GM12878 (cell line): ENCODE data around the gene KIF2C.

Source experiments
- ATF7 ChIP-seq: fragments of 450-650 bp; IDR thresholded peaks from 2 replicates; pipeline ENCODE4 v1.6.1; 2016; ENCODE audit warnings: low read depth, mild to moderate bottlenecking
- BACH1 ChIP-seq: fragments of 450-650 bp; IDR thresholded peaks from 2 replicates; pipeline ENCODE4 v1.6.1; 2017; ENCODE audit warnings: mild to moderate bottlenecking, borderline replicate concordance
- CTCF ChIP-seq, 3 experiments: IDR thresholded peaks in 2 of 3; conservative IDR thresholded peaks in 1 of 3; 2 replicates each; pipeline ENCODE4 v1.5.1; 2011; ENCODE audit warnings: low read depth in 3 of 3, low read length in 3 of 3, mild to moderate bottlenecking in 3 of 3, control low read depth in 2 of 3, moderate library complexity in 2 of 3, inconsistent platforms in 1 of 3, mixed read lengths in 1 of 3; ENCODE audit not compliant: control insufficient read depth in 2 of 3, insufficient read depth in 1 of 3; ENCODE audit errors: extremely low read depth in 1 of 3
- E4F1 ChIP-seq: fragments of 450-650 bp; IDR thresholded peaks from 2 replicates; pipeline ENCODE4 v1.6.1; 2018; ENCODE audit warnings: borderline replicate concordance, mild to moderate bottlenecking; ENCODE audit not compliant: partially characterized antibody
- NFYB ChIP-seq: IDR thresholded peaks from 2 replicates; pipeline ENCODE4 v1.6.1; 2011; ENCODE audit warnings: low read depth, mild to moderate bottlenecking, low read length, improper control_type of control experiment, moderate library complexity; ENCODE audit not compliant: insufficient read depth
- RCOR1 ChIP-seq: conservative IDR thresholded peaks from 2 replicates; pipeline ENCODE4 v1.6.1; 2012; ENCODE audit warnings: low read depth, low read length, improper control_type of control experiment
- USF2 ChIP-seq: IDR thresholded peaks from 2 replicates; pipeline ENCODE4 v1.6.1; 2011; ENCODE audit warnings: low read depth, low read length, improper control_type of control experiment, borderline replicate concordance

DNA sequence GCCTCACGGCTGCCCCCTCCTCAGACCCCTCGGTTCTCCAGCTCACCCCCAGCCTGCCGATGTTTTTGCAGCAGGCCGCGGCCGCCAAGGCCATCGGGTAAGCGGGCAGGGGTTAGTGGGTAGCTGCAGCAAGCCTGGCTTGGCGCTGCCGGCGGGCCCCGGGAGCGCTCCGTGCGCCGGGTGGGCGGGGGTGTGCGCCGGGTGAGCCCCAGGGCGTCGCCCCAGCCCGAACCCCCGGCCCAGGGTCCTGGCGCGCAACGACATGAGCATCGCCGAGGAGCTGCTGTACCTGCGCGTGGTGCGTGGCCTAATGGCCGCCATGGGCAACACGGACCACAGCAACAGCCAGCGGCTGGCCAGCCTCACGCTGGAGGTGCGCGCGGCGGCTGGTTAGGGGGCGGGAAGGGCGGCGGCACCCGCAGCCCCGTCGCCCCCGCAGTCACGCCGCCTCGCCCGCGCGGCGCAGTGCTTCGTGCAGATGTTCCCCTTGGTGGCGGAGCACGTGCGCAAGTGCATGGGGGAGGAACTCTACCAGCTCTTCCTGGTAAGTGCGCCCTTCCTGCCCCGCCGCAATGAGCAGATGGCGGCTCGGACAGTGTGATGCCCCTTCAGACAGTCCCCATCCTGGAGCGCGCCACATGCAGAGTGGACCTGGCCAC, 15.2 kb upstream of the KIF2C start:
- TF ChIP-seq USF2 = no peak
- no peak for TF ChIP-seq CTCF (IDR thresholded peaks at IDR 0.05 in 2 of 3, conservative IDR thresholded peaks at IDR 0.05 in 1 of 3; ENCODE audit: control insufficient read depth in 2 of 3, extremely low read depth in 1 of 3, insufficient read depth in 1 of 3, low read depth in 3 of 3, low read length in 3 of 3)
- no peak for TF ChIP-seq BACH1
- no peak for TF ChIP-seq ATF7
- no peak for TF ChIP-seq E4F1
- TF ChIP-seq NFYB = no peak
- TF ChIP-seq RCOR1 = no peak
